B cell (primary cell): ENCODE measurements around the gene OR2T6.

ENCODE experiments used
- EZH2 ChIP-seq: IDR thresholded peaks from 2 replicates; pipeline ENCODE4 v1.6.1; 2012; ENCODE audit warnings: borderline replicate concordance, low read depth, mild to moderate bottlenecking, moderate library complexity, low read length; ENCODE audit not compliant: insufficient read depth, poor library complexity, severe bottlenecking
- TF ChIP-seq, protein P1 (sequence below): fragments of 200-600 bp; IDR thresholded peaks from one replicate; pipeline ENCODE4 v1.8.0; 2022; ENCODE audit warnings: antibody characterized with exemption, mild to moderate bottlenecking

DNA sequence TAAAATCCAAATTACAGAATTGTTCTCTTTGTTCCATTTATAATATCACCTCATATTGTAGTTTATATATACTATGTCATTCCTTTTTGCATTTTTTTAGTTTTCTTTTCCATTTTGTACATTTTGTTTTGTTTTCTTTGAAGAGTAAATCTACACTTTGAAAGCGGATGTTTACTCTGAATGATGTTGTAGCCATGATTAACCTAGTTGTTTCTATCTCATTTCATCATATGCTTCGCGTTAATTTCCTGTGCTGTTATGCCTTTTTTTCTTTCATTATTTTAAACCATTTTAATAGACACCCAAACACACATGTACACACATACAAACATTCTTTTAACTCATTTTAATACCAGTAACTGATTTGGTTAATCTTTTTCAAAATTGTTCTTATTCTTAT is 5.3 kb downstream of the OR2T6 start:
- TF ChIP-seq, protein P1, sequence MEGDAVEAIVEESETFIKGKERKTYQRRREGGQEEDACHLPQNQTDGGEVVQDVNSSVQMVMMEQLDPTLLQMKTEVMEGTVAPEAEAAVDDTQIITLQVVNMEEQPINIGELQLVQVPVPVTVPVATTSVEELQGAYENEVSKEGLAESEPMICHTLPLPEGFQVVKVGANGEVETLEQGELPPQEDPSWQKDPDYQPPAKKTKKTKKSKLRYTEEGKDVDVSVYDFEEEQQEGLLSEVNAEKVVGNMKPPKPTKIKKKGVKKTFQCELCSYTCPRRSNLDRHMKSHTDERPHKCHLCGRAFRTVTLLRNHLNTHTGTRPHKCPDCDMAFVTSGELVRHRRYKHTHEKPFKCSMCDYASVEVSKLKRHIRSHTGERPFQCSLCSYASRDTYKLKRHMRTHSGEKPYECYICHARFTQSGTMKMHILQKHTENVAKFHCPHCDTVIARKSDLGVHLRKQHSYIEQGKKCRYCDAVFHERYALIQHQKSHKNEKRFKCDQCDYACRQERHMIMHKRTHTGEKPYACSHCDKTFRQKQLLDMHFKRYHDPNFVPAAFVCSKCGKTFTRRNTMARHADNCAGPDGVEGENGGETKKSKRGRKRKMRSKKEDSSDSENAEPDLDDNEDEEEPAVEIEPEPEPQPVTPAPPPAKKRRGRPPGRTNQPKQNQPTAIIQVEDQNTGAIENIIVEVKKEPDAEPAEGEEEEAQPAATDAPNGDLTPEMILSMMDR: no peak
- no peak for TF ChIP-seq EZH2
